Uterine smooth muscle cell (primary cell): ENCODE data around the gene CDH26. TPM values are rescaled to one million over a fixed set of nuclear protein-coding genes. Genes with fewer than 3 reads are reported as not detected.

Source experiments
- total RNA-seq: library from RNA; depleted of rRNA; stranded (reverse); fragments of >200 nt; gene quantifications from 2 replicates; pipeline ENCODE4 v1.2.3, GENCODE V29; 2014

Gene CDH26
- 0.12 and 0.33 TPM in 2 replicates for total RNA-seq

GRCh38 chr20:59958123-59958522, at the start of gene CDH26:
TSS of gene CDH26 (plus strand) at chr20:59958423. CDS start at chr20:59958727, 304 bp downstream.

GRCh38 chr20:59933296-59933848, 24.9 kb upstream of the CDH26 start, which contains the start of gene SYCP2:
TSS of gene SYCP2 (minus strand) at chr20:59933637. CDS start at chr20:59922413, 11,224 bp downstream.

GRCh38 chr20:59940129-59940955, 17.9 kb upstream of the CDH26 start, which contains the start of the genes FAM217B and PPP1R3D:
TSS of gene FAM217B (plus strand) at chr20:59940389. CDS start at chr20:59943944, 3,555 bp downstream.
TSS of gene PPP1R3D (minus strand) at chr20:59940305. CDS start at chr20:59939931, 374 bp downstream.

Other genes starting within 250 kb of the CDH26 start
- gene SYCP2, start 24.8 kb upstream of the CDH26 start, total RNA-seq: 0.37 and 0.89 TPM in 2 replicates
- gene PPP1R3D, start 18.1 kb upstream of the CDH26 start, total RNA-seq: 6.4 and 6.6 TPM in 2 replicates
- gene FAM217B, start 18.0 kb upstream of the CDH26 start, total RNA-seq: 3.2 and 4.1 TPM in 2 replicates